ENCODE results near the gene SLC2A4RG. TPM values are rescaled to one million over a fixed set of nuclear protein-coding genes. Genes with fewer than 3 reads are reported as not detected.

Gene SLC2A4RG
- polyA plus RNA-seq, 1 of the 3 experiments (the other 2 are of a cell fraction): 90.9 TPM

GRCh38 chr20:63768591-63769515, 29.3 kb downstream of the SLC2A4RG start:
- WGBS (ENCODE audit: low lambda C conversion rate): 82% methylated on average over 17 of the region's 26 CpGs
- Histone ChIP-seq H3K4me2 (no peak overlapping the region), H3K36me3 (replicated peaks in 1 of 2; ENCODE audit: control insufficient read depth in 1 of 2, insufficient read depth in 2 of 2, low read length in 1 of 2) (no peaks in the 10 kb centered on the region), H3K4me3 (ENCODE audit: low read depth in 2 of 2, low read length in 1 of 2) (no peak overlapping the region), H2AFZ (ENCODE audit: low read depth) (no peak overlapping the region), H3K79me2 (ENCODE audit: insufficient read depth) (no peaks in the 10 kb centered on the region), H3K27me3 (ENCODE audit: insufficient read depth) (no peaks in the 10 kb centered on the region), H3K9ac (no peak overlapping the region), H3K9me3 (no peaks in the 10 kb centered on the region), H4K20me1 (ENCODE audit: insufficient read depth) (no peaks in the 10 kb centered on the region), H3K27ac (ENCODE audit: low read depth in 2 of 2, low read length in 1 of 2) (no peak overlapping the region), H3K4me1 (ENCODE audit: control insufficient read depth in 1 of 2, insufficient read depth in 2 of 2, low read depth in 1 of 2, low read length in 1 of 2) (no peaks in the 10 kb centered on the region), H3K9me2 (no peaks in the 10 kb centered on the region), H3F3A (replicated peaks; ENCODE audit: insufficient read depth) (no peaks in the 10 kb centered on the region)
- TF ChIP-seq MEF2A (IDR thresholded peaks at IDR 0.05; ENCODE audit: borderline replicate concordance, low read depth): no peak
- TF ChIP-seq NRF1 (IDR thresholded peaks at IDR 0.05; ENCODE audit: low read depth, low read length): no peak
- no peak for TF ChIP-seq SIN3A (IDR thresholded peaks at IDR 0.05; ENCODE audit: borderline replicate concordance, low read depth, low read length)
- no peak for TF ChIP-seq POLR2AphosphoS5 (IDR thresholded peaks at IDR 0.05; ENCODE audit: low read depth, low read length)
- TF ChIP-seq TEAD4 (IDR thresholded peaks at IDR 0.05; ENCODE audit: borderline replicate concordance, insufficient read depth): no peak
- TF ChIP-seq, protein P1, sequence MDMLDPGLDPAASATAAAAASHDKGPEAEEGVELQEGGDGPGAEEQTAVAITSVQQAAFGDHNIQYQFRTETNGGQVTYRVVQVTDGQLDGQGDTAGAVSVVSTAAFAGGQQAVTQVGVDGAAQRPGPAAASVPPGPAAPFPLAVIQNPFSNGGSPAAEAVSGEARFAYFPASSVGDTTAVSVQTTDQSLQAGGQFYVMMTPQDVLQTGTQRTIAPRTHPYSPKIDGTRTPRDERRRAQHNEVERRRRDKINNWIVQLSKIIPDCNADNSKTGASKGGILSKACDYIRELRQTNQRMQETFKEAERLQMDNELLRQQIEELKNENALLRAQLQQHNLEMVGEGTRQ (IDR thresholded peaks at IDR 0.05; ENCODE audit: borderline replicate concordance, low read depth, low read length): no peak
- TF ChIP-seq IRF3 (IDR thresholded peaks at IDR 0.05; ENCODE audit: low read depth, low read length): no peak
- no peak for TF ChIP-seq TCF12 (IDR thresholded peaks at IDR 0.05)
- TF ChIP-seq FOXM1 (IDR thresholded peaks at IDR 0.05; ENCODE audit: low read depth): no peak
- TF ChIP-seq, protein P2, sequence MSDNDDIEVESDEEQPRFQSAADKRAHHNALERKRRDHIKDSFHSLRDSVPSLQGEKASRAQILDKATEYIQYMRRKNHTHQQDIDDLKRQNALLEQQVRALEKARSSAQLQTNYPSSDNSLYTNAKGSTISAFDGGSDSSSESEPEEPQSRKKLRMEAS (IDR thresholded peaks at IDR 0.05; ENCODE audit: low read depth): no peak
- TF ChIP-seq YY1 (IDR thresholded peaks at IDR 0.05; ENCODE audit: low read depth): no peak
- no peak for TF ChIP-seq GABPA (IDR thresholded peaks at IDR 0.05; ENCODE audit: low read depth)
- TF ChIP-seq SMC3 (IDR thresholded peaks at IDR 0.05; ENCODE audit: low read depth, low read length): no peak
- no peak for TF ChIP-seq USF1 (IDR thresholded peaks at IDR 0.05; ENCODE audit: borderline replicate concordance, low read depth)
- no peak for TF ChIP-seq RCOR1 (IDR thresholded peaks at IDR 0.05; ENCODE audit: low read length)
- no peak for TF ChIP-seq JUND (IDR thresholded peaks at IDR 0.05)
- POLR2A ChIA-PET: no interaction called here
- CTCF ChIA-PET: interaction anchor here (0.9 kb wide), 2 partner anchors 17 to 204 kb away, joined by 3 read pairs; no protein-coding TSS in a partner anchor
- no peak for DNase-seq

All from SK-N-SH (cell line).